Measurements from ENCODE around the gene MEGF11.

DNA sequence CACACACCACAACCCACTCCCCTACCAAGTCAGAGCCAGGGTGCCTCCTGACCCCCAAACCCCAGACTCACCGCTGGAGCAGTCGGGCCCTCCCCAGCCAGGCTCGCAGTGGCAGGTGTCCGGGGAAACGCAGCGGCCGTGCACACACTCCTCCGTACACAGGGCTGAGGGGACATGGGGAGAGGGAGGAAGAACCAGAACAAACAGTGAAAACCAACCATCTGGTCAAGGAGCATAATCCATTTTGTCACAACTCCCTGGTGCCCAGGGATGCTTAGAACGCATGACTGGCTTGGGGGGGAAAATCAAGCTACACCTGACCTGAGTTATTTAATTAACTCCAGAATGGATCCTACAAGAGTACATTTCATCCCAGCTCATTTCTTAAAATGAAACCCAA, 159.2 kb downstream of the MEGF11 start:
- TF ChIP-seq, protein P1, sequence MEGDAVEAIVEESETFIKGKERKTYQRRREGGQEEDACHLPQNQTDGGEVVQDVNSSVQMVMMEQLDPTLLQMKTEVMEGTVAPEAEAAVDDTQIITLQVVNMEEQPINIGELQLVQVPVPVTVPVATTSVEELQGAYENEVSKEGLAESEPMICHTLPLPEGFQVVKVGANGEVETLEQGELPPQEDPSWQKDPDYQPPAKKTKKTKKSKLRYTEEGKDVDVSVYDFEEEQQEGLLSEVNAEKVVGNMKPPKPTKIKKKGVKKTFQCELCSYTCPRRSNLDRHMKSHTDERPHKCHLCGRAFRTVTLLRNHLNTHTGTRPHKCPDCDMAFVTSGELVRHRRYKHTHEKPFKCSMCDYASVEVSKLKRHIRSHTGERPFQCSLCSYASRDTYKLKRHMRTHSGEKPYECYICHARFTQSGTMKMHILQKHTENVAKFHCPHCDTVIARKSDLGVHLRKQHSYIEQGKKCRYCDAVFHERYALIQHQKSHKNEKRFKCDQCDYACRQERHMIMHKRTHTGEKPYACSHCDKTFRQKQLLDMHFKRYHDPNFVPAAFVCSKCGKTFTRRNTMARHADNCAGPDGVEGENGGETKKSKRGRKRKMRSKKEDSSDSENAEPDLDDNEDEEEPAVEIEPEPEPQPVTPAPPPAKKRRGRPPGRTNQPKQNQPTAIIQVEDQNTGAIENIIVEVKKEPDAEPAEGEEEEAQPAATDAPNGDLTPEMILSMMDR (conservative IDR thresholded peaks at IDR 0.05; ENCODE audit: low read length): no peak
- no peak for TF ChIP-seq EZH2phosphoT487 (IDR thresholded peaks at IDR 0.05; ENCODE audit: borderline replicate concordance)
